AG20443 (cell line): ENCODE data around the gene TUBGCP5.
A peak's percentile ranks its signal among the peaks of the same experiment; 100 is the strongest.
"Not testable (repeated sequence)": the region's sequence is repeated elsewhere in the genome, so short reads cannot be mapped to it uniquely, and the experiment has no call there.

Experiments used
- DNase-seq: peaks from one replicate; pipeline ENCODE4 v3.0.0; 2012; ENCODE audit warnings: low spot score, mixed read lengths

The TUBGCP5 gene

DNA sequence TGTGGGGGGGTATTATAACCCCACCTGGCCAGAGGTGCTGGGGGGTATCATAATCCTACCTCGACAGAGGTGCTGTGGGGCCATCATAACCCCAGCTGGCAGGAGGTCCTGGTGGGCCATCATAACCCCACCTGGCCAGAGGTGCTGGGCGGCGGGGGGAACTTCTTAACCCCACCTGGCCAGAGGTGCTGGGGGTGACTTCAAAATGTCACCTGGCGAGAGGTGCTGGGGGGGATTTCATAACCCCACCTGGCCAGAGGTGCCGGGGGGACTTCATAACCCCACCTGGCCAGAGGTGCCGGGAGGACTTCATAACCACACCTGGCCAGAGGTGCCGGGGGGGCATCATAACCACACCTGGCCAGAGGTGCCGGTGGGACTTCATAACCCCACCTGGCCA lies 2.4 kb upstream of the TUBGCP5 start:
- DNase-seq = not testable (repeated sequence)

GRCh38 chr15:23039917-23040281 lies 530 bp upstream of the TUBGCP5 start:
- DNase-seq = no peak

- DNase-seq = no peak
These were observed 635 bp downstream of the TUBGCP5 start for GRCh38 chr15:23038726-23039142.

- DNase-seq = peak; percentile 74
These were observed 3.3 kb downstream of the TUBGCP5 start for GRCh38 chr15:23035964-23036566.

GRCh38 chr15:23033979-23034378 lies 5.4 kb downstream of the TUBGCP5 start:
- DNase-seq = no peak

- no peak for DNase-seq
These were observed 13.2 kb downstream of the TUBGCP5 start for GRCh38 chr15:23026218-23026617.

- no peak for DNase-seq
These were observed 17.2 kb downstream of the TUBGCP5 start for GRCh38 chr15:23022156-23022555.

DNA sequence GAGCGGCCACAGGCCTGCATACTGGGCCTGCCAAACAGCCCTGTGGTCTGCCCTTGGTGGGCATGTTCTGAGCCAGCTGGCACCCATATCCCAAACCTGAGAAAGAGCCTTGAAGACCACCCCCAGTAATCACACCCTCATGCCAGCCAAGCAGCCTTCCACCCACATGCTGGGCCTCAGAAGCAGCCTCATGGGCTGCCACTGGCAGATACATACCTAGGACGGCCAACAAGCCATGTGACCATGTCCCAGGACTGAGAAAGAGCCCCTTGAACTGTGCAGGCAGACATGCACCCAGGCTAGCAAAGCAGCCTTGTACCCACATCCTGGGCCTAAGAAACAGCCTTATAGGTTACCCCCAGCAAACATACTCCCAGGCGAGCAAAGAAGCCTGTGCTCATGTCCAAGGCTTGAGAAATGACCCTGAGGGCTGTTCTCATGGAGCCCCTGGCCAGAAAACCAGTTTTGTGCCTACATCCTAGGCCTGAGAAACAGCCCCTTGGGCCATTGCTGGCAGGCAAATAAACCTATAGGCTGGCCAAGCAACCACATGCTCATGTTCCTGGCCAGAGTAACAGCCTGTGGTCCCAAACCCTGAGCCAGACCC lies 24.9 kb downstream of the TUBGCP5 start:
- DNase-seq = no peak

DNA sequence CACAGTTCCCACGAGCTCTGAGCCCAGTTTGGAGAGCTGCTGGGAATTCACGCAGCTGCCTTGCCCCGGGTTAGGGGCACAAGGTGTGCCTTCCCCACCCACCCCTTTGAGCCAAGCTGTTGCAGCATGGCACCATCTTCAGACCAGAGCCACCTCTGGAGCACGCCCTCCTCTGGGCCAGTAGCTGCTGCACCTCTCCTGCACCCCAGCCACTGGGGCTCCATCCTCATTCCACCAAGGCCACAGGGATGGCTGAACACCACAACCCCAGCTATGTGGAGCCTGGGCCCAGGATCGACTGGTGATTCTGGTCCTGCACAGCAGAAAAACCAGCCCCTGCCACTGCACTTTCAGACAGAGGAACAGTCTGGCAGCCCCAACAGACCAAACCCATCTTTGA lies 25.7 kb downstream of the TUBGCP5 start:
- DNase-seq = no peak

- DNase-seq = not testable (repeated sequence)
These were observed 26.8 kb downstream of the TUBGCP5 start for GRCh38 chr15:23012616-23013015.

DNA sequence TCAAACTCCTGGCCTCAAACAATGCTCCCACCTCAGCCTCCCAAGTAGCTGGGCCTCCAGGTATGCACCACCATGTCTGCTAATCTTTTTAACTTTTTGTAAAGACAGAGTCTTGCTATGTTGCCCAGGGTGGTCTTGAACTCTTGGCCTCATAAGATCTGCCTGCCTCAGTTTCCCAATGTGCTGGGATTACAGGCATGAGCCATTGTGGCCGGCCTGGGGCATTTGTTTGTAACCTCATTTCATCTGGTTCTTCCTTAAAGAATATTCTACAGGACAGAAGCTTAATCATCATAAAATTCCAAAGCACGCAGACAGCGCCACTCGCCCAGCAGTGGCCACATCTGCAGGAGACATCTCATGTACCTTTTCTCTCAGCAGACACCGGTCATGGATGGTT lies 35.6 kb downstream of the TUBGCP5 start:
- no peak for DNase-seq

DNA sequence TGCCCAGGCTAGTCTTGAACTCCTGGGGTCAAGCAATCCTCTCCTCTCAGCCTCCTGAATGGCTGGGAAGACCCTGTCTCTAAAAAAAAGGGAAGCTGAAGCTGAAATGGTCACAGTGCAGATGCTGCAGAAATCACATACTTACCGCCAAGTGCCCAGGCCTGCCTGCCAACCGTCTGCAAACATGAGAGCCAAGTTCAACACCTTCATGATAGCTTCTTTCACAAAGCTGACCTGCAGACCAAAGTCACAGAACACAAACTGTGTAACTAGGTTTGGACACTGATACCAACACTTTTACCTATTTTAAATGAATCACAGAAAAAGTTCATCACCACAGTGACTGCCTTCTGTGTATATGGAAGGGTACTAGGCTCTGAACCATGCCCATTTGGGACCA lies 36.4 kb downstream of the TUBGCP5 start:
- no peak for DNase-seq

DNA sequence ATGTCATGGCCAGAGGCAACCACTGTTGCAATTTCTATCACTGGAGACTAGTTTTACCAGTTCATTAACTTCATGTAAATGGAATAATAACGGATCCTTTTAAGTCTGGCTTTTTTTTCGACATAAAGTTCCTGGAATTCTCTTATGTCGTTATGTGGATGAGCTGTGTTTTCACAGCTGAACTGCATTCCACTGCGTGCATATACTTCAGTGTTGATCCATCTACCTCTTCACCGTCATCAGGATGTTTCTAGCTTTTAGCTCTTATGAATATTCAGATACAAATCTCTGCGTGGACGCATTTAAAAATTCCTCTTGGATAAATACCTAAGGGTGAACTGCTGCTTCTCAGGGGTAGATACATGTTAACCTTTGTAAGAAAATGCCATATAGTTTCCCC lies 43.6 kb downstream of the TUBGCP5 start:
- DNase-seq = no peak

GRCh38 chr15:22992024-22992326 lies 47.4 kb downstream of the TUBGCP5 start:
- DNase-seq = no peak

DNA sequence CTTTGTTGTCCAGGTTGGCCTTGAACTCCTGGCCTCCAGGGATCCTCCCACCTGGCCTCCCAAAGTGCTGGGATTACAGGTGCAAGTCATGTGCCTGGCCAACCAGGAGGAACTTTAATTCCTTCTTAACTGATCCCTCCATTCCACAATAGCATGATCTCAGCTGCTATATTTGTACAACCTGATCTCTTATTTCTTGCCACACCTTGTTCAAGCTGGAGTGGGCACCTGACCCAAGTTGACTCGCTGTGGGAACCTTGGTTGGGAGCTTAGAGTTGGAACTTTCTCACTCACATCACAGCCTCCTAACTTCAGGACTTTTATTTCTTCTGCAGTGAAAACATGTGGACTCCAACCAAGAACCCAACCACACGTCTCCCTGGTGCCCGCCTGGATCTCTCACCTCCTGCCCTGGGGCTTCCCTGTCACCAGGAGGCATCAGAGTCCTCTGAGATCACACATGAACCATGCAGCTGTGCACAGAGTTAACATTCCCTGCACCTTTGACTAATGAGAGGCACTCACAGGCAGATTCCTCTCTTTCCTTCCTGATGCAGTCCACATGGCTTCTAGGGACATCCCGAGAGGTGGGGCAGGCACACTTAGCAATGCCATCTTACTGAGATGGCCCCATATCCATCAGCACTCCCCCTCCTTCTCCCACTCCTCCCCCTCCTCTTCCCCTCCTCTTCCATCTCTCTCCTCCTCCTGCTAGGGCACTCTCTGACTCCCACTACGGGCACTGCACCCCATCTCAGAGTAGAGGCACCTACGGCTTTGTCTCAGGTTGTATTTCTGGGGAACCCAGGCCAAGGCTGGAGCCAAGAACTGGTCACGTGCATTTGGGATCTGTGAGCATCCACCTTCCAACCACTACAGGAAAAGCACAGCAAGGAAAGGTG lies 49.5 kb downstream of the TUBGCP5 start:
- no peak for DNase-seq

GRCh38 chr15:22988811-22989210 lies 50.6 kb downstream of the TUBGCP5 start:
- no peak for DNase-seq

- not testable (repeated sequence) for DNase-seq
These were observed 57.4 kb downstream of the TUBGCP5 start for GRCh38 chr15:22981931-22982330.

GRCh38 chr15:22981051-22981840 lies 58.1 kb downstream of the TUBGCP5 start:
- DNase-seq = no peak

- DNase-seq = peak; percentile 99
These were observed 58.9 kb downstream of the TUBGCP5 start, which contains the start of gene CYFIP1 for GRCh38 chr15:22980189-22981050. Gene CYFIP1 (minus strand): TSS chr15:22980368. CDS start chr15:22947285, 33,083 bp downstream.

GRCh38 chr15:22979238-22980188 lies 59.9 kb downstream of the TUBGCP5 start:
- DNase-seq = peak; percentile 74
